GM06990 (cell line): ENCODE results near the gene NDUFB7.
"Not testable (repeated sequence)": the region's sequence is repeated elsewhere in the genome, so short reads cannot be mapped to it uniquely, and the experiment has no call there.

Experiments used
- DNase-seq: peaks from one replicate; pipeline ENCODE4 v3.0.0-alpha.2; 2011; ENCODE audit not compliant: insufficient read length; ENCODE audit errors: extremely low read depth
- H3K27me3 ChIP-seq: replicated peaks from 2 replicates; pipeline ENCODE4 v1.6.0; 2011; ENCODE audit warnings: low read length; ENCODE audit not compliant: control insufficient read depth, insufficient read depth
- H3K36me3 ChIP-seq: 2 replicates; pipeline ENCODE4 v1.5.1; 2011; ENCODE audit warnings: low read length; ENCODE audit not compliant: control insufficient read depth, insufficient read depth
- H3K4me3 ChIP-seq: replicated peaks from 2 replicates; pipeline ENCODE4 v1.5.1; 2011; ENCODE audit warnings: low read depth, mild to moderate bottlenecking, control low read depth, low read length
- TF ChIP-seq, protein P1 (sequence below): IDR thresholded peaks from 2 replicates; pipeline ENCODE4 v1.5.1; 2011; ENCODE audit warnings: low read length, control low read depth, mild to moderate bottlenecking, inconsistent platforms; ENCODE audit not compliant: insufficient read depth, poor library complexity, severe bottlenecking

NDUFB7 gene

GRCh38 chr19:14566712-14567077 lies 5.2 kb downstream of the NDUFB7 start:
- Histone ChIP-seq H3K36me3 (peaks cover 9% of the 10 kb centered on the region), H3K27me3 (no peaks in the 10 kb centered on the region), H3K4me3 (no peak overlapping the region)
- TF ChIP-seq, protein P1, sequence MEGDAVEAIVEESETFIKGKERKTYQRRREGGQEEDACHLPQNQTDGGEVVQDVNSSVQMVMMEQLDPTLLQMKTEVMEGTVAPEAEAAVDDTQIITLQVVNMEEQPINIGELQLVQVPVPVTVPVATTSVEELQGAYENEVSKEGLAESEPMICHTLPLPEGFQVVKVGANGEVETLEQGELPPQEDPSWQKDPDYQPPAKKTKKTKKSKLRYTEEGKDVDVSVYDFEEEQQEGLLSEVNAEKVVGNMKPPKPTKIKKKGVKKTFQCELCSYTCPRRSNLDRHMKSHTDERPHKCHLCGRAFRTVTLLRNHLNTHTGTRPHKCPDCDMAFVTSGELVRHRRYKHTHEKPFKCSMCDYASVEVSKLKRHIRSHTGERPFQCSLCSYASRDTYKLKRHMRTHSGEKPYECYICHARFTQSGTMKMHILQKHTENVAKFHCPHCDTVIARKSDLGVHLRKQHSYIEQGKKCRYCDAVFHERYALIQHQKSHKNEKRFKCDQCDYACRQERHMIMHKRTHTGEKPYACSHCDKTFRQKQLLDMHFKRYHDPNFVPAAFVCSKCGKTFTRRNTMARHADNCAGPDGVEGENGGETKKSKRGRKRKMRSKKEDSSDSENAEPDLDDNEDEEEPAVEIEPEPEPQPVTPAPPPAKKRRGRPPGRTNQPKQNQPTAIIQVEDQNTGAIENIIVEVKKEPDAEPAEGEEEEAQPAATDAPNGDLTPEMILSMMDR: no peak
- no peak for DNase-seq

- peaks cover 9% of the 10 kb centered on the region for H3K36me3 ChIP-seq
- no peak overlapping the region for H3K4me3 ChIP-seq
- TF ChIP-seq, protein P1: no peak
- DNase-seq: no peak
- H3K27me3 ChIP-seq: no peaks in the 10 kb centered on the region
Measured at GRCh38 chr19:14565765-14566711, 5.8 kb downstream of the NDUFB7 start.

DNA sequence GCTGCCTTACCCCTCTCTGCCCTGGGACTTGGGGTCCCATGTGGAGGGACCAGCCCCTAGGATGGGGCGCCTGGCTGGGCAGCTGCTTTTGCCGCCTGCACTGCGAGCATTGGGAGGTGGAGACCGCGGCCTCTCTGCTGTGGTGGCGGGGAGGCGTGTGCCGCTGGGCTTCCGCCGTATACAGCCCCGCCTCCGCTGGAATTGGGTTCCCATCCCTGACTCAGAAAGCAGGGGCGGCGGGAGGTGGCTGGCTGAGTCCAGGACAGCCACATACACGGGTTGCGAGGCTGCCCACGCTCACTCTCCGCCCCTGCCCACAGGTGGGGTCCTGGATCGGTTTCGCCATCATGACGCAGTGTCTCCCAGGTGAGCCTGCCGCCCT lies 6.6 kb downstream of the NDUFB7 start:
- TF ChIP-seq, protein P1: no peak
- Histone ChIP-seq H3K36me3 (peaks cover 9% of the 10 kb centered on the region), H3K4me3 (no peak overlapping the region), H3K27me3 (no peaks in the 10 kb centered on the region)
- DNase-seq: no peak

DNA sequence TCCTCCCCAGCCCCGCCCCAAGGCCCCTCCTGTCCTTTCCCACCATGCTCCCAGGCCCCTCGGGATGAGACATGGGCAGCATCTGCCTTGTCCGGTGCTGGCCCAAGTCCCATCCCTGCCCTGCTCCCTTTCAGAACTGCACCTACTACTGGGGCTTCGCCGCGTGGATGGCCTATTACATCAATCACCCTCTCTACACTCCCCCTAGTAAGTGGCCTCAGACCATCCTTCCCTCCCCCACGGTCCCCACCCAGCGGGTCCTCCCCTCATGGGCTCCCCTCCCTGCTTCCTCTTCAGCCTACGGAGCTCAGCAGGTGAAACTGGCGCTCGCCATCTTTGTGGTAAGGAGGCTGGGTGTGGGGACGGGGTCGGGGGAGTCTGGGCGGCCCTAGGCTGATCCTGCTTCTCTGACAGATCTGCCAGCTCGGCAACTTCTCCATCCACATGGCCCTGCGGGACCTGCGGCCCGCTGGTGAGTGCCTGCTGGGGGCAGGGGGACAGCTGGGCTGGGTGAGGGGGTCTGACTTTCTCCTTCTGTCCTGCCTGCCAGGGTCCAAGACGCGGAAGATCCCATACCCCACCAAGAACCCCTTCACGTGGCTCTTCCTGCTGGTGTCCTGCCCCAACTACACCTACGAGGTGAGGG lies 7.1 kb downstream of the NDUFB7 start:
- not testable (repeated sequence) for H3K4me3 ChIP-seq, DNase-seq, H3K27me3 ChIP-seq, H3K36me3 ChIP-seq

DNA sequence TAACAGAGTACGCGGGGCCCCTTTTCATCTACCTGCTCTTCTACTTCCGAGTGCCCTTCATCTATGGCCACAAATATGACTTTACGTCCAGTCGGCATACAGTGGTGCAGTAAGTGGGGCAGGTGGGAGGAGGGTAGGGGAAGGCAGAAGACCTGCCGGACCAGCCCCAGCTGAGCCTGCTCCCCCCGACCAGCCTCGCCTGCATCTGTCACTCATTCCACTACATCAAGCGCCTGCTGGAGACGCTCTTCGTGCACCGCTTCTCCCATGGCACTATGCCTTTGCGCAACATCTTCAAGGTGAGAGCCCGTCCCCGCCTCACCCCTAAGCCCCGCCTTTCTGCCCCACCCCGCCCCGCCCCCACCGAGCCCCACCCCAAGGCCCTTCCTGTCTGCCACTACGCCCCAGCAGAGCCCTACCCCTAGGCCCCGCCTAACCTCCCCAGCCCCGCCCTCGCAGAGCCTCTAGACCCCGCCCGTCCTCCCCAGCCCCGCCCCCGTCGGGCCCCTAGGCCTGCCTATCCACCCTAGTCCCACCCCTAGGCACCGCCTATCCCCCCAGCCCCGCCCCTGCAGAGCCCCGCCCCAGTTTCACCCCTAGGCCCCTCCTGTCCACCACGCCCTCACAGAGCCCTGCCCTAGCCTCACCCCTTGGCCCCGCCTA lies 7.7 kb downstream of the NDUFB7 start:
- Histone ChIP-seq H3K4me3 (no peak overlapping the region), H3K36me3 (peaks cover 9% of the 10 kb centered on the region)
- DNase-seq: peak; percentile 76

More for the DNA sequence above, 7.7 kb downstream of the NDUFB7 start:
- no peaks in the 10 kb centered on the region for H3K27me3 ChIP-seq
- TF ChIP-seq, protein P1: no peak
